Measurements from ENCODE around the gene LYRM2.
"Not testable (repeated sequence)": the region's sequence is repeated elsewhere in the genome, so short reads cannot be mapped to it uniquely, and the experiment has no call there.

LYRM2 gene

DNA sequence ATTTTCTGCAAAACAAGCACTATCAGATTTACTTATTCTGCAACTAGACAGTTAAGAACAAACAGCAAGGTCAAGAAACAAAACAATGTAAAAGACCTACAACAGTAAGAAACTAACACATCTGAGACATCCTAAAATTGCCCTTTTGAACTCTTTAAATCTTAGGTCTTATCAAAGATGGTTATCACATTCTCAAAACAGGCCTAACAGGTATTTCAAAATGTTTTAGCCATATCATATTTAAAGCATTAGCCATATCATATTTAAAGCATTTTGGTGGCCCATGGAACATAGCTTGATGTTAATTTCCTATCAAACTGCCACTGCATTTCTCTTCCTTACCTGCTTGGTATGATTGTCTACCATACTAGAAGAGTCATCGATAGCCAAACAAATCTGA is 11.1 kb upstream of the LYRM2 start:
- DNase-seq (ENCODE audit: low spot score) (no peak), FAIRE-seq (no peak)

DNA sequence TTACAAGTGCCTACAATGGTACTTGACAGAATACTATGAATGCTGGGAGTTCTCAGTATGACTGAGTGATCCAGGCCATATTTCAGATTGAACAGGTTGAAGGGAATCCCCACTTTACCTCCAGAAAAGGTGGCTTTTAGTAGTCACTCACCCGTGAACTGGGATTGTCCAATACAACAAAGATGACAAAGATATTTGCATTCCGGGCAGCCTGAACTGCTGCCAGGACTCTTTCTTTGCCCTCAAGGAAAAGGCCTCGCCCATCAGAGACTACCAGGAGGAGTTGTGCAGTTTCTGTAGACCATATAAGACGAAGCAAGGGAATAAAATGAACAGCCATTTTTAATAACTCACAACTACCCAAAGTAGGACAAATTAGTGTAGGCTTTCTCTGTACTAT is 6.3 kb upstream of the LYRM2 start:
- DNase-seq (ENCODE audit: low spot score) (no peak), FAIRE-seq (no peak)

DNA sequence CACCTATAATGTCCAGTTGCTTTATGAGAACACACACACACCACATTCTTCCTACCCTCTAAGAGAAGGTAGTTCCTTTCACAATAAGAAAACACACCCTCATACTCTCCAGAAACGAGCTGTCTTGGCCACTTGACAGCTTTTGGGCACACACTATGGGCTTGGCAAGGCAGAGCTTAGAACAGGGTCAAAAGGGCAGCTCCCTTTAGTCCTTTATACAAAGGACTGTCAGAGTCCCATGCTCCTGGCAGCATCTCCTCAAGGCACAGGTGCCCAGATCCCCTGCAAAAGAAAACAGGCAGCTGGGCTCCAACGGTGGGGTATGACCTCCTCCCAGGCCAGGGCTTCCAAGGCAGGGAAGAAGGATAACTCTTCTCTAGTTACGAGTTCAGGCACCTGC is 4.9 kb upstream of the LYRM2 start:
- FAIRE-seq = no peak
- DNase-seq (ENCODE audit: low spot score) = no peak

DNA sequence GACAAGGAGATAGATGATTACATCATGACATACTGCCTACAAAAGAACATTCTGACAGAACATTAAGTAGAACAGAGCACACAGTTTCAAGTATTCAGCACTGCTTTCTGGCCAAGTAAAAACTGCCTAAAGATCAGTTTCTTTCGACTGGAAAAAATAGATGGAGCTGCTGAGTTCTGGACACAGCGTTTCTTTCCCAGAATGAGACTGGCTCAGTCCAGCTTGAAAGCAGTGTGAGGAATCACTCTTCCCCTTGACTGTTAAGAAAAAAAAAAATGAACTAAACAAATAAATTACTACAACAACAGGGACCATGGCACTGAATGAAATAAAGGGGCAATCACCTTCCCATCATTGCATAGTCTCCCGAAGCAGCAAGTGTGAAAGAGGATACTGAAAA is 4.4 kb upstream of the LYRM2 start:
- DNase-seq (ENCODE audit: low spot score) = no peak
- no peak for FAIRE-seq

DNA sequence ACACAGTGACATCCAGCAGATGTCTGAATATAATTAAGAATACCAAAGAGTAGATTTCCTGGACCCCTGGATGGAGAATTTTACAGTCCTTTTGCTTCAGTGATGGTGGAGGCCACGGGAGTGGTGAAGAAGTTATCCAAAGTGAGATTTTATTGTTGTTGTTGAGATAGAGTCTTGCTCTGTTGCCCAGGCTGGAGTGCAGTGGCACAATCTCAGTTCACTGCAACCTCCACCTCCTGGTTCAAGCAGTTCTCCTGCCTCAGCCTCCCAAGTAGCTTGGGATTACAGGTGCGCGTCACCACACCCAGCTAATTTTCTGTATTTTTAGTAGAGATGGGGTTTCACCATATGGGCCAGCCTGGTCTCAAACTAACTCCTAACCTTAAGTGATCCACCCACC is 3.0 kb upstream of the LYRM2 start:
- not testable (repeated sequence) for FAIRE-seq; DNase-seq (ENCODE audit: low spot score)

GRCh38 chr6:89640804-89641203 is 2.3 kb upstream of the LYRM2 start:
- no peak for DNase-seq (ENCODE audit: low spot score)
- FAIRE-seq = no peak

GRCh38 chr6:89637960-89638319 is 607 bp downstream of the LYRM2 start:
- FAIRE-seq (no peak), DNase-seq (ENCODE audit: low spot score) (no peak)

DNA sequence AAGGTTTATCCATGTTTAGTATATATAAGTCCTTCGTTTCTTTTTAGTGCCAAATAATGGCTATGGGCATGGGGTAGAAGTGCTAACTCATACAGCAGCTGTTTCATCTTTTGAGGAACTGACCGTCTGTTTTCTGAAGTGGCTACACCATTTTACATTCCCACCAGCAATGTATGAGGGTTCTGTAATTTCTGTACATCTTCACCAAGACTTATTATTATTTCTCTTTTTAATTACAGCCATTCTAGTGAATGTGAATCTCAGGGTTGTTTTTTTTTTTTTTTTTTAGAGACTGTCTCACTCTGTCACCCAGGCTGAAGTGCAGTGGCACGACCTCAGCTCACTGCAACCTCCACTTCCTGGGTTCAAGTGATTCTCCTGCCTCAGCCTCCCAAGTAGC is 2.1 kb downstream of the LYRM2 start:
- not testable (repeated sequence) for DNase-seq (ENCODE audit: low spot score); FAIRE-seq

DNA sequence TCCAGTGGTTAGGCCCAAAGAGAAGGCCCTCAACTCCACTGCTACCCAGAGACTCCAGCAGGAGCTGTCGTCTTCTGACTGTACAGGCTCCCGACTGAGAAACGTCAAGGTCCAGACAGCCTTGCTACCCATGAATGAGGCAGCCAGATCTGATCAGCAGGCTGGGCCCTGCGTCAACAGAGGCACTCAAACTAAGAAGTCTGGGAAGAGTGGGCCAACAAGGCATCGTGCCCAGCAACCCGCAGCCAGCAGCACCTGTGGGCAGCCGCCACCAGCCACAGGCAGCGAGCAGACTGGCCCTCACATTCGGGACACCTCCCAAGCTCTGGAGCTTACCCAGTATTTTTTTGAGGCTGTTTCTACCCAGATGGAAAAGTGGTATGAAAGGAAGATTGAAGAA is 8.1 kb downstream of the LYRM2 start:
- no peak for DNase-seq (ENCODE audit: low spot score)
- no peak for FAIRE-seq

GRCh38 chr6:89623749-89624148 is 14.8 kb downstream of the LYRM2 start:
- FAIRE-seq (no peak), DNase-seq (ENCODE audit: low spot score) (no peak)

DNA sequence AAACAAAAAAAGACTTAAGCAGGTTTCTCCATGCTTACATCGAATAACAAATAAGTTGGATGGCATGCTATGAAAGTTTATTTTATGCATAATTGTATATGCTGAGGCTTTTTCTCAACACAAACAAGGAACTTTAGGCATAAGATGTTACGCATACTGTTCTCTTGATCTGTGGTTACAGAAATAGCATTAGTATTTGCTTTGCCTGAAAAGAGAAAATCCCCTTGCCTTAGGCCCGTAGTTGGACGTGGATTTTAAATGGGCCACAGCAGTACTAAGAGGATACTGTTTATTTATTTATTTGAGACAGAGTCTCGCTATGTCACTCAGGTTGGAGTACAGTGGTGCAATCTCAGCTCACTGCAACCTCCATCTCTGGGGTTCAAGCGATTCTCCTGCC is 19.0 kb downstream of the LYRM2 start:
- DNase-seq (ENCODE audit: low spot score) (no peak), FAIRE-seq (no peak)

GRCh38 chr6:89618026-89618425 is 20.5 kb downstream of the LYRM2 start:
- DNase-seq (ENCODE audit: low spot score) = no peak
- no peak for FAIRE-seq

DNA sequence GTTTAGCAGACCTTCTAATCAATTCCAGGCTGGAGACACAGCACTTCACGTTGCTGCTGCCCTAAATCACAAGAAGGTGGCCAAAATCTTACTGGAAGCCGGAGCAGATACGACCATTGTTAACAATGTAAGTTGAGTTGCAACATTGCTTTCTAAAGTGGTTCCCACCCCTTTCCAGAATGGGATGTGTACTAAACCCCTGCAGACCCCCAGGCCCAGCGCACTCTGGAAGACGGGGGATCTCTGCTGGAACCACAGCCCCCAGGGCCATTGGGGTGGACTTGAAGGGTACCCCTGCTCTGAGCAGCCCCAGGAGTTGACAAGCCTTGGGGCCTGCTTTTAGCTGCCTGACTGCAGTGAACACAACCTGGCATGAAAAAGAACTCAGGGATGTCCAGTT is 22.0 kb downstream of the LYRM2 start:
- FAIRE-seq (no peak), DNase-seq (ENCODE audit: low spot score) (no peak)

- no peak for FAIRE-seq
These were observed 22.7 kb downstream of the LYRM2 start for GRCh38 chr6:89615882-89616281.

DNA sequence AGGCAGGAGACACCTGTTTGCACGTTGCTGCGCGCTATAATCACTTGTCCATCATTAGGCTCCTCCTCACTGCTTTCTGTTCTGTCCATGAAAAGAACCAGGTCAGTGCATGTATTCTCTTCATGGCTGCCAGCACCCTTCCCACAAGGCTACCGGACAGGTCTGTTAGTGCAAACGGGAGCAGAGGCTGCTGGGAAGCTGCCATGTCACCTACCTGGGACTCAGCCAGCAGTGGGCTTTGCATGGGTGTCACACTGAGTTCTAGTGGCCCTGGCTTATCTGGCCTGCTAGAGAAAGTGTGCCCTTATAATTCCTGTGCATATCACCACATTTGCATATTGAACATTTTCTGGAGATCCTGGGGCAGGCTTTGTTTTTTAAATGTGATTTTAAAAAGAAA is 24.8 kb downstream of the LYRM2 start:
- FAIRE-seq = no peak
- DNase-seq (ENCODE audit: low spot score) = no peak

More at GRCh38 chr6:89615882-89616281, 22.7 kb downstream of the LYRM2 start:
- DNase-seq (ENCODE audit: low spot score) = no peak

DNA sequence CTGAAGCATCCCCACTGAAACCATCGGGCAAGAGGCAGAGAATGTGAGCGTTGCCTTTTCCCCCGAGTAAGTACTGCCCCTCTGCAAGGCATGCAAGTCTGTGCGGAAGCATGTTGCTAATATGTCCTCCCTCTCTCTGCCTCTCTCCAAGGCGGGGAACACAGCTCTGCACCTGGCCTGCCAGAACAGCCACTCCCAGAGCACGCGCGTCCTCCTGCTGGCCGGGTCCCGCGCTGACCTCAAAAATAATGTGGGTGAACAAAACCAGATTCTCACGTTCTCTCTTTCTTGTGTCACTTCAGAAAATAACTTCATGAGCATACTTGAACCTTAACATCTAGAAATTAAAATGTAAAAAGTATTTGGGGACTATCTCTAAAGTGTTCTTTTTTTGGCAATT is 26.4 kb downstream of the LYRM2 start:
- FAIRE-seq (no peak), DNase-seq (ENCODE audit: low spot score) (no peak)

DNA sequence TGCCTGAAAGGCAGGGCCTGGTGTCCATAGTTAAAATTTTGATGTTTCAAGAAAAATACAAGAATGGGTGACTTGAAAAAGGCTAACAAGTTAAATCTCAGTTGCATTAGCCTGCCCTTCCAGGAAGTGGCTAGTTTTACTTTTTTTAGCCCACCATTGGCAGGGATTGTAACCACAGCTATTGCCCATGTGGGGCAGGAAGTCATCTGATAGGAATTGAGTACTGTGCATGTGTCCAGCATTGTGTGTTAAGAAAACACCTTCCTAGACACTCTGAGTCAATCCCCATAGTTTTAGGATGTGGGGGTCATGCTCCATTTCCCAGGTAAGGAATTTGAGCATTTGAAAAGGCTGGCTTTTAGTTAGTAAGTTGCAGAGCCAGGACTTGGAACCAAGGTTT is 26.9 kb downstream of the LYRM2 start:
- FAIRE-seq (no peak), DNase-seq (ENCODE audit: low spot score) (no peak)

- FAIRE-seq (no peak), DNase-seq (ENCODE audit: low spot score) (peak; percentile 43)
These were observed 28.4 kb downstream of the LYRM2 start for GRCh38 chr6:89610149-89610642.

GRCh38 chr6:89605861-89606260 is 32.7 kb downstream of the LYRM2 start:
- no peak for FAIRE-seq
- no peak for DNase-seq (ENCODE audit: low spot score)

DNA sequence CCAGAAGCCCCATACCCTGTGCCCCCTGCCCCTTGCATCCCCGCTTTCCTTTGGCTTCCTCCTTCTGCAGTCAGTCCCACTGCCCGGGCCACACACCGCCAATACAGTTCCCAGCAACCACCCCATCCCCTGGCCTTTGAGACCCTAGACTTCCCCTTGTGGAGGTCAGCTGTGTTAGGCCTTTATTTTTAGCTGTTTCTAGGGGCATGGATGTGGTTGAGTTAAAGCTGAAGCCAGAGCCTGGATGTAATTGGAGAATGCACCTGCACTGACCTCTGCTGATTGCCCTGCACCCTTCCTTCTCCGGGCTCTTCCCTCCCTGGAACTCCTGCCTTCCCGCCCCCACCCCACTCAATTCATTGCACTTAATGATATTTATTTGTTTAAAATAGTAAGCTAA is 33.9 kb downstream of the LYRM2 start:
- no peak for DNase-seq (ENCODE audit: low spot score)
- no peak for FAIRE-seq

- no peak for FAIRE-seq
- DNase-seq (ENCODE audit: low spot score) = no peak
These were observed 36.4 kb downstream of the LYRM2 start for GRCh38 chr6:89602166-89602565.

DNA sequence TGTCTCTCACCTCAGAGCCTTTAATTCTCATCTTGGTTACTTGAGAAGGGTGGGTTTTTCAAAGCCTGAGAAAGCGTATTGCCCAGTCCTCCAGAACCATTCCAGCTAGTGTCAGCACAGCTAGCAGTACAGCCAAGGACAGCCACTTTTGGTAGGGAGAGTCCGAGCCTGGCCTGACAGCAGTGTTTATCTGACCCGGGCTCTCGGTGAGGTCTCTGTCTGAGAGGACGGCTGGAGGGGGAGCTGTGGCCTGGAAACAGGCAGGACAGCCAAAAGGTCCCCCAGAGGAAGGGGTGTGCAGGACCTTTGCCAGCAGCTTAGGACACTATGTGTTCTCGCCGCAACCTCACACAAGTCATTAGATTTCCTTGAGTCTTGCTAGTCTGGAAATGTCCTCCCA is 38.8 kb downstream of the LYRM2 start:
- DNase-seq (ENCODE audit: low spot score) (no peak), FAIRE-seq (no peak)

- DNase-seq (ENCODE audit: low spot score) = peak; percentile 12
- FAIRE-seq = no peak
These were observed 40.6 kb downstream of the LYRM2 start for GRCh38 chr6:89597988-89598387.

DNA sequence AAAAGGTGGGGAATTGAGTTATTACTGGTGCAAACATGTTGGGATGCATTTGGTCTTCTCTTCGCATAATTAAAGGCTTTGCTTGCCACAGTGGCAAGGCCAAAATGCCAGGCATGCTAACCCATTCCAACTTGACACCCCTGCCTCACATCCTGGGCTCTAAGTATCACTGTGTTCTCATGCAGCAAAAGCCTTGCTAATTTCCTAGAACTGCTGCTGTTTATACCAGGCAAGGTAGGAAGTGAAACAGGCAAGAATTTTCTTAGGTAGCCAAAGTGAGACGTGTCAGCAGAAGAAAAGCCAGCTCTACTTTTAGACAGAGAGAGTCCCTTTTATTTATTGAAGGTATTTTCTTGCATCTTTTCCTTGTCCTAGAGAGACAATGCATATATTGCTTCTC is 41.2 kb downstream of the LYRM2 start:
- DNase-seq (ENCODE audit: low spot score) (no peak), FAIRE-seq (no peak)

Data from urothelium cell line (cell line).